Subcutaneous preadipocyte (primary cell): ENCODE measurements around the gene ATP5PB. TPM values are rescaled to one million over a fixed set of nuclear protein-coding genes. Genes with fewer than 3 reads are reported as not detected.

Source experiments
- small RNA-seq: library from RNA; depleted of rRNA; stranded (forward); fragments of <200 nt; gene quantifications from one replicate; pipeline ENCODE3, GENCODE V24; 2012
- total RNA-seq: library from RNA; depleted of rRNA; stranded (reverse); fragments of >200 nt; gene quantifications from 2 replicates; pipeline ENCODE4 v1.2.3, GENCODE V29; 2012

The ATP5PB gene
- 325 and 354 TPM in 2 replicates for total RNA-seq

DNA sequence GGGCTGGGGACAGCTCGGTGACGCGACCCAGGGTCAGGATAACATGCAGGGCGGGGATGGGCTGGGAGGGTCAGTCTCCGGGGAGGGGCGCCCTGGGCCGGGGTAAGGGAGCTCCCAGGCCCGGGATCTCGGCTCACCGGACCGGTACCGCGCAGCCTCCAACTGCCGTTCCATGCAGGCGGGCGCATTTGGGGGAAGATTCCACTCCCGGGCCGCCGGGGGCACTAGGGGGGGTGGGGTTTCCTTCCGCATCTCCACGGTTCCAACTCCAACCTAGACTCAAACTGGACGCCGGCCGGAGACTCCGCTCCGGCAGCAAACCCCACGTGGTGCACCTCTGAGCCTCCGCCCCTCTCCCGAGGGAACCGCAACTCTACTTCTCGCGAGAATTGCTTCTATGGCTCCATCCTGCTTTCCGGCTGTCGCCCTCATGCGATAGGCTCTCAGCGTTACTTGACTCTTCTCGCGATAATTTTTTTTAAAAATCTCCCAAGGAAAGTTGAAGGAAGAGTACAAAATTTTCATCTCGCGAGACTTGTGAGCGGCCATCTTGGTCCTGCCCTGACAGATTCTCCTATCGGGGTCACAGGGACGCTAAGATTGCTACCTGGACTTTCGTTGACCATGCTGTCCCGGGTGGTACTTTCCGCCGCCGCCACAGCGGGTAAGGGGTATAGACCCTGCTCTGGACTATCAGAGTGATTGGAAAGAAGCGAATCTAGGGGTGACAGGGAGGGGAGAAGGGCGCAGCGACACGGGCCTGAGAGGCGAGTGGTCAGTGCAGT, at the start of gene ATP5PB, which contains the start of gene WDR77:
ATP5PB (plus strand) TSS at position 547 of the 785 bp plus-strand sequence; CDS start at position 625, 78 bp downstream.
WDR77 (minus strand) TSS at position 339 of the 785 bp plus-strand sequence; CDS start at position 252, 87 bp downstream.

GRCh38 chr1:111503585-111504060, 54.4 kb downstream of the ATP5PB start, which contains the start of the genes ADORA3 and TMIGD3:
Gene ADORA3 (minus strand): TSS chr1:111503633. CDS start chr1:111503354, 279 bp downstream.
Gene TMIGD3 (minus strand): TSS chr1:111503633. CDS start chr1:111503354, 279 bp downstream.

Small RNA genes within 50 kb of the gene (small RNA-seq; reads per million reads assigned to genes)
- gene RF00019 (not detected), gene RNU6-792P (not detected)

Other genes with a start within 250 kb of the ATP5PB start
- 2.3 and 5.1 TPM in 2 replicates for gene DENND2D, start 248.8 kb upstream of the ATP5PB start, total RNA-seq
- gene CHI3L2, start 221.8 kb upstream of the ATP5PB start, total RNA-seq = 6.2 TPM in 1 of 2 replicates, not detected in the other
- not detected in 2 replicates for gene CHIA, start 158.6 kb upstream of the ATP5PB start, total RNA-seq
- gene OVGP1, start 21.7 kb upstream of the ATP5PB start, total RNA-seq = 0.37 and 0.39 TPM in 2 replicates
- gene WDR77, start 208 bp upstream of the ATP5PB start, total RNA-seq = 47.0 and 57.1 TPM in 2 replicates
- under 0.01 and 0.20 TPM in 2 replicates for gene C1orf162, start 24.5 kb downstream of the ATP5PB start, total RNA-seq
- gene ADORA3, start 54.2 kb downstream of the ATP5PB start, total RNA-seq = 0.37 TPM in 1 of 2 replicates, not detected in the other
- gene TMIGD3, start 54.2 kb downstream of the ATP5PB start, total RNA-seq = not detected in 2 replicates
- gene RAP1A, start 170.3 kb downstream of the ATP5PB start, total RNA-seq = 12.1 and 14.3 TPM in 2 replicates